Endometrial microvascular endothelial cells (primary cell): ENCODE data around the gene ARF5. TPM values are rescaled to one million over a fixed set of nuclear protein-coding genes. Genes with fewer than 3 reads are reported as not detected.

Source experiments
- in situ Hi-C: cut with HindIII; loops from 2 replicates; pipeline ENCODE4 v1.10.0; 2017; ENCODE audit warnings: low sequenced_read_pairs, low pct_unique_long_range_greater_than_20kb; ENCODE audit errors: inconsistent ontology term
- total RNA-seq: library from RNA; depleted of rRNA; stranded (reverse); fragments of >200 nt; gene quantifications from one replicate; pipeline ENCODE4 v1.2.3, GENCODE V29; 2015; ENCODE audit errors: inconsistent ontology term

ARF5 gene
- total RNA-seq, 1 donor from 2014 or later: 218 TPM

DNA sequence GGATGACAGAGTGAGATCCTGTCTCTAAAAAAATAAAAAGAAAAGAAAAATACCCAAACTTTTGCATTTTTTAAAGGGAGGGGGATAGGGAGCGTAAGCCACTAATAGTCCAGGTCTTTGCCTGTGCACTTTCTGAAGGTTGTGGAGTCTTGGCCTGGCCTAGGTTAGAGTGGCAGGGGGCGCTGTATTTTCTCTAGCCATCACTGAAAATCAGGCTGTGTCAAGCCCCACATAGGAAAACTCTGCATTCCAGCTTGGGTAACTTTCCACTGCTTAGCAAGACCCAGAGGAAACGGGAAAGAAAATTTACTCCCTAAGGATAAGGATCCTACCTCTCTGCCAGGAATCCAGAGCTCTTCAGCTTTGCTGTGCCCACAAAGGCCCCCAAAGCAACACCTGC is 40.2 kb downstream of the ARF5 start:
- in situ Hi-C loops: no loop called here

GRCh38 chr7:127629268-127629854 is 41.1 kb downstream of the ARF5 start:
- in situ Hi-C loops: no loop called here

DNA sequence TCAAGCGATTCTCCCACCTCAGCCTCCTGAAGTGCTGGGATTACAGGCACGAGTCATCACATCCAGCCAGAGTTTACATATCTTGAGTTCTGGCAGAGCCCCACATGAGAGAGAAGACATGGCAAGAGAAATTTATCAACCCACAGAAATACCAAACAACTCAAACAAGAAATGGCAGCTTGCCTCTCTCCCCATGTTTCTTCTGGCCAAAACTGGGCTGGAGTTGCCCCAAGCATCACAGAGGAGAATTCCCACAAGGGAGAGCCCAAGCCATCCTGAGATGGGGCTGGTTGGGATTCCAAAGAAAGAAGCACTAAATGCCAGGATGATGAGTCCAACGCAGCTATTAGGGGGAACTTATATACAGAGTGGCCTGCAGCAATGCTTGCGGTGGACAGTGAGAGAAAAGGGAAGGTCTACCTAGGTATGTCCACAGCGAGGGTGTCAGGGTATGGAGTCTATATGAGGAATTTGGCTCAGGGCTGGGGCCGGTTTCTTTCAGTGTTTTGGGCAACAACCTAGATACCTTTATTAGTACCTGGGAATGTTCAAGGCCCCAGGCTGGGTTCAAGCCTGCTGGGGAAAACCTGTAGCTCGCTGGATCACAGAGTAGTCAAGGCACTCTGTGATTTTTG is 44.2 kb downstream of the ARF5 start:
- in situ Hi-C loops: no loop called here

DNA sequence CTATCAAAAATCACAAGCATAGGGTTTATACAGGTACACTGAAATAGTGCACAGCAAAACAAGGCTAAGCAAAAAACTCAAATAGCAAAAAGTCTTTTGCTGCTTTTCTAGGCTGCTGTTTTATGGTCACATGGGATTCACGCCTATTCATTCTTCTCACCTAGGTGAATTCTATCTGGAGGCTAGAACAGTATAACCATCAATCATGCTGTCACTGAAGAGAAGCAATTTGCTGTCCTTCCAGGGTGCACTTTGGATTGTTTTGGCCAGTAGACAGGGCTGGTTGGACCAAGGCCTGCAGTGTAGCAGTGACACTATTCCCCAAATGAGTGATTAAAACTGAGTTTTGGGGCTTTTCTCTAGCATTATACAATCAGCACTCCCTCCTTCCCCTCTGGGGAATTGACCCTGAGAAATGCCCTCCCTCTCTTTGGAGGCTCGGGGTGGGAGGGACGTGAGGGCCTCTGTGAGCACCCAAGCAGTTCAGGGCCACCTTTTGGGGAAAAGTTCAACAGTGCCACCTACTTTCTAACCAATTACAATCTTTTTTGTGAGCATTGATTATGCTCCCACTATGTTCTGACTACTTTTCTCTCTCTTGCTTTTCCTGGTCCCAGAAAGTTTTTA is 47.6 kb downstream of the ARF5 start:
- in situ Hi-C loops: no loop called here

GRCh38 chr7:127638197-127638596 is 50.0 kb downstream of the ARF5 start:
- in situ Hi-C loops: no loop called here

Other genes with a start within 250 kb of the ARF5 start
- 16.4 TPM for gene ZNF800, start 195.7 kb upstream of the ARF5 start, total RNA-seq
- 13.8 TPM for gene GCC1, start 2.8 kb upstream of the ARF5 start, total RNA-seq
- not detected for gene FSCN3, start 5.3 kb downstream of the ARF5 start, total RNA-seq
- not detected for gene PAX4, start 29.7 kb downstream of the ARF5 start, total RNA-seq
- 223 TPM for gene SND1, start 63.8 kb downstream of the ARF5 start, total RNA-seq